ENCODE data around the gene SEC14L6.
A peak's percentile ranks its signal among the peaks of the same experiment; 100 is the strongest.

Gene SEC14L6

DNA sequence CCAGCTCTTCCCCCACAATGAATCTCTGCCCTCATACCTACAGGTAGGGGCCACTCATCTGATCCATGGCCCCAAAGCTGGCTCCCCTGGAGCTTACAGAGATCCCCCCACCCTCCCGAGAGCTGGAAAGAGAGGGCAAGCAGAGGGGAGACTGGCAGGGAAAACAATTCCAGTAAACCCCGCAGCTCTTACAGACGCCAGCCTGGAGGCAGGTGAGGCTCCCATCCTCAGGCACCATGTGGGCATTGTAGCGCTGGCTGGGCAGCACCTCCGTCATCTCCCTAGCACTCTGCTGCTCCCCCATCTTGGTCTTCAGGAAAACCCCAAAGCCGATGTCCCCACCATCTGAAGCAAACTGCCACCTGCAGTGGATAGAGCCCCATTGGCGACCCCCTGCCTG is 55.2 kb downstream of the SEC14L6 start:
- no peak for DNase-seq

DNA sequence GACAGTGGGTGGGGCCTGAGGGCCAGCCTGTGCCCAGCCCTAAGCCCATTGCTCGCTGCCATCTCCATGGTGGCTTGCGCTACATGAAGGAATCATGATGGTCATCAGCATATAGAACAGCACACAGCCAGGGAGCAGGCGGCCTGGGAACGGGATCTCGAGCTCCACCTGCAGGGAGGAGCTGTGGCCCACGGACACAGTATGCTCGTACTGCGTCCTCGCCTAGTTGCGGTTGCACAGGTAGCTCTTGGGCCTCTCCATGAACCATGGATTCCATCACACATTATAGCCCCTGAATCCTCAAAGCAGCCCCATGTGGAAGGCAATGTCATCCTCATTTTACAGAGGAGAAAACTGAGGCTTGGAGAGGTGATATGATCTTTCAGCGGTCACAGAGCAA is 56.1 kb downstream of the SEC14L6 start:
- DNase-seq: no peak

DNA sequence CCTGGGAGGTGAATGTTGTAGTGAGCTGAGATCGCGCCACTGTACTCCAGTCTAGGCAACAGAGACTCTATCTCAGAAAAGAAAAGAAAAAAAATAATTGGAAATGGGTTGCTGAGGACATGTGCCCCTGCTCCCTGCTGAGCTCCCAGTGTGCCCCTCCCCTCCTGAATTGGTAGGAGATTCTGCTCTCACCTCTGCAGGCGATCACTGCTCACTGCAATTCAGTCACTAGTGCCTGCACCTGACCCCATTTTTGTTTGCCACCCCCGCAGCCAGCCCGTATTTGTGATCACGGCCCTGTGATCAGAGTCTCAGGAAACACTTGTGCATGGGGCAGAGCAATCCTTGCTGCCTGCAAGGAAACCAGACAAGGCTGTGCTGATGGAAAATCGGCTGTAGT is 58.4 kb downstream of the SEC14L6 start:
- DNase-seq: no peak

DNA sequence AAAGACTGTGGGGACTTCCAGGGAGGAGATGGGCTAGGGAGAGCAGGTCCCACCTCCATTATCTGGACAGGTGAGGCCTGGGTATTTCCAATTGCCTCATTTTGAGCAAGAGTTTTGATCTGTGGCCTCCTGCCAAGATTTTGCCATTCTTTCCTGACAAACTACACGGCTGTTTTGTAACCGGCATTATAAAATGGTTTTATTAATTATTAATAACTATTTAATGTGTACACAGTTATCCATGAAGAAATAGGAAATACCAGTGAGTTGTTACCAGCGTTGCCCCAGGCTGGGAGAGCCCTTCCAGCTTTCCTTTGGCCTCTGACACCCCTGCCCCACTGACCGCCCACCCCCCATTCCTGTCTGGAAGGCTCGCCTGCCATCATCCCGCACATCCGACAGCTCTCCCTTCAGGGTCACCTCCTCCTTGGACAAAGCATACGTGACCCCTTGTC is 59.9 kb downstream of the SEC14L6 start:
- DNase-seq: no peak

DNA sequence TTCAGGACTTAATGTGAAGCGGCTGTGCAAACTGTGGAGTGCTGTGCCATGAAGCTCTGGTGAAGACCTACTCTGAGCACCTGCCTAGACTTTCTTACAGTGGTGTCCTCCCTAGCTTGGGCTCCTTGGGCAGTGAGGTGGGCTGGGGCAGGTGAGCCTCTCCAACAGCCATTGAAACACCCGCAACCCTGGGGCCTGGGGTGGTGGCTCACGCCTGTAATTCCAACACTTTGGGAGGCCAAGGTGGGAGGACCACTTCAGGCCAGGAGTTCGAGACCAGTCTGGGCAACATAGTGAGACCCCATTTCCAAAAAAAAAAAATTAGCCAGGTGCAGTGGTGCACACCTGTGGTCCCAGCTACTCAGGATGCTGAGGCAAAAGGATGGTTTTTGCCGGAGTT is 60.4 kb downstream of the SEC14L6 start:
- no peak for DNase-seq

DNA sequence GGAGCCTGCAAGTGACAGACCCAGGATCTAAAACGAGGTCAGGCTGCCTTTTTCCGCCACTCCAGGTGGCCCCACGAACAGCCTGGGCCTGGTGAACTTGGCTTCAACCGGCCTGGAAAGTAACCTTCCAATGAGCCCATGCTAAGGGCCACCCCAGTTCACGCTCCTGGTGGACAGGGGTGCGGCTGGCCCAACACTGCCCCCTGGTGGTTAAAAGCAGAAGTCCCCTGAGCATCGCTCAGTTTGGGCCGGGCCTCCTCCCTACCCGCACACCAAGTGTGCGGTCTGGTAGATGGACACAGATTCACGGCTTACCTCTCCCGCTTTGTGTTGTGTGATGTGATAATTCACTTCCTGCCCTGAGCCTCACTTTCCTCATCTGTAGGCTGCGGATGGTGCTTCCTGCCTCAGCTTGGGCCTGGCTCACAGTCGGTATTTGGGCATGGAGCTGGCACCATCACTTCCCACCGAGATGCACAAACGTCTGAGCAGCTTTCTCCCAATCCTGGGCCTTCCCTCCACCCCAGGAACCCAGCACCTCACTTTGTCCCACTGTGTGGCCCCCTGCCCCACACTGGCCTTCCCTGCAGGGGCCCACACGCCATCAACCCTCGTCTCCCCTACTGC is 61.1 kb downstream of the SEC14L6 start:
- DNase-seq: peak; percentile 84

DNA sequence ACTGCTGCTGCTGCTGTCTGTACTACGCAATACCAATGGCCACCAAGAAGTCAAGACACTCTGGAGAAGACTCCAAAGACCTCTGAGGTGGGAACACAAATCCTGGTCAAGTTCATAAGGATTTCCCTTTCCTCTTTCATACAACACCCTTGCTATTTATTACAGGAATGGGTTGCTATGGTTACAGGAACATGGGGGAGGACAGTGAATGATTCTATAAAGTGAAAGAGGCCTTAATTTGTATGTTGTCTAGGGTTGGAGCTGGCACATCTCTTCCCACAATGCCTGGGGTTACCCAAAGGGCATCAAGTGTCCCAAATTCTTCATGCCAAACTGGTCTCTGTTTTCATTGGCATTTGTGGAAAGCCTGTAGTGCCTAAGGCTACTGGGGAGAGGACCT is 63.4 kb downstream of the SEC14L6 start:
- DNase-seq: no peak

DNA sequence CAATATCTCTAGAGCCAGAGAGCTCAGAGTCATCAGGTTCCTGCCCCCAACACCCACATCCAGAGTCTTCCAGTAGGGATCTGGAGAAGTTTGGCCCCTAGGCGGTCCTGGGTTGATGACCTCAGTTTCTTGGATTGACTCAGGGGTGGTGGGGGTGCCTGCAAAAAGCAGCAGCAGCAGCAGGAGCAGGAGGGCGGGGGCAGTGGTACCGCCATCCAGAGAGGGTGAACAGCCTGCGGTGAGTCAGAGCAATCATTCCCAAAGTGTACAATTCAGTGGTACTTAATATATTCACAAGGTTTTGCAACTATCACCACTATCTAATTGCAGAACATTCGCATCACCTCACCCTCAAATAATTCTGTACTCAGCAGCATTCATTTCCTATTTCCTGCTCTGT is 64.8 kb downstream of the SEC14L6 start:
- DNase-seq: no peak

DNA sequence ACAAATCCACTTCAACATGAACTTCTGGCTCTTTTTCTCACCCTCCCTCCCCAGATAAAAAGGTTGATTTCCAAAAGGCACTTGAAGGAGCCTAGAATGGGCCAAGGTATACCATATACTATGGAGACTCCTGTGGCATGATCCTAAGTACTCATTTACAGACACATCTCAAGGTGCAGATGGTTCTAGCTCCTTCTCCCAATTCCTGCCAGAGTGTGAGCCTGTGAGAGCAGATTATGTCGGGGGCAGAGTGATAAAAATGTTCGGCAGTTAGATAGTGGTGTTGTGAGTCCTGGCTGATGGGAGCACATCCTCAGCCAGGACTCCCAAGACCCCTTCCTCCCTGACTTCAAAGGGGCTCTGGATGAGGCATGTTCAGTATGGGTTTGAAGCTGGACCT is 66.6 kb downstream of the SEC14L6 start:
- peak; percentile 63 for DNase-seq

DNA sequence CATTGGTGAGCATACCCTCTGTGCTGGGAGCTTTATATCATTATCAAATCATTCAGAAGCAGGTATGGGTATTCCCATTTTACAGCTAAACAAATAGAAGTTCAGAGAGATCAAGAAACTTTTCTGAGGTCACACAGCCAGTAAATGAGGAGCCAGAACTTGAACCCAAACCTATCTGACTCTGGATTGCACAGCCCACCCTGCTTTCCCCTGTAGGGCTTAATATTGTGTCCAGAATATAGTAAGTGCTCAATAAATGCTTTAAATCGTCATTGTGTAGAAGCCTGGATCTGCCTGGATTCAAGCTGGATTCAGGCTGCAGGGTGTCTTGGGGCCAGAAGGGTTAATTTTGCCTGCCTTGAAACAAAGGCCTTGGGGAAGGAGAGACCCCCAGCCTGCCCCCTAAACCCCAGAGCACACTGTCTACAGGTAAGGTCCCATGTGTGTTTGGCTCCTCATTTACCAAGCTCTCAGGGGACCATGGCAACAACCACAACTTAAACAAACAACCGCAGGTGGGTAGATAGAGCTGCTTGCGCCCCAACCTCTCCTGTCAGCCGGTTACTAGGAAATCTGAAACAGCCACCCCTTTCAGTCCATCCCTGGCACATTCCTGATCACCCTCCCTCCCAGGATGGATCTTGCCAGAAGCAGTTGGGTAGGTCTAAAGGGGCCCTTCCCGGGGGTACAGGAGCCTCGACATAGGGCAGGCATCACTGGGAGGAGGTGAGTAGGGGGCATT is 71.7 kb downstream of the SEC14L6 start:
- no peak for DNase-seq

DNA sequence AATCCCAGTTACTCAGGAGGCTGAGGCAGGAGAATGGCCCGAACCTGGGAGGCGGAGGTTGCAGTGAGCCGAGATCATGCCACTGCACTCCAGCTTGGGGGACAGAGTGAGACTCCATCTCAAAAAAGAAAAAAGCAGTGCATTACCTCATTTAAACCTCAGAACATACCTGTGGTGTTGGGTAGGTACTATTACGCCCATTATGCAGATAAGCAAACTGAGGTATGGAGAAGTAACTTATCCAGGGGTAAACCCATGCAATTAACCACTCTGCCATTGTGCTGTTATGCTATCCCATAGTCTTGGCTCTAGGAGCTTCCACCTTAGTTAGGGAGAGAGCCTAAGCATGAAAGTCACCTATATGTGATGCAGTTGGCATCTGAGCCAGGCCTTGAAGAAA is 72.4 kb downstream of the SEC14L6 start:
- no peak for DNase-seq

DNA sequence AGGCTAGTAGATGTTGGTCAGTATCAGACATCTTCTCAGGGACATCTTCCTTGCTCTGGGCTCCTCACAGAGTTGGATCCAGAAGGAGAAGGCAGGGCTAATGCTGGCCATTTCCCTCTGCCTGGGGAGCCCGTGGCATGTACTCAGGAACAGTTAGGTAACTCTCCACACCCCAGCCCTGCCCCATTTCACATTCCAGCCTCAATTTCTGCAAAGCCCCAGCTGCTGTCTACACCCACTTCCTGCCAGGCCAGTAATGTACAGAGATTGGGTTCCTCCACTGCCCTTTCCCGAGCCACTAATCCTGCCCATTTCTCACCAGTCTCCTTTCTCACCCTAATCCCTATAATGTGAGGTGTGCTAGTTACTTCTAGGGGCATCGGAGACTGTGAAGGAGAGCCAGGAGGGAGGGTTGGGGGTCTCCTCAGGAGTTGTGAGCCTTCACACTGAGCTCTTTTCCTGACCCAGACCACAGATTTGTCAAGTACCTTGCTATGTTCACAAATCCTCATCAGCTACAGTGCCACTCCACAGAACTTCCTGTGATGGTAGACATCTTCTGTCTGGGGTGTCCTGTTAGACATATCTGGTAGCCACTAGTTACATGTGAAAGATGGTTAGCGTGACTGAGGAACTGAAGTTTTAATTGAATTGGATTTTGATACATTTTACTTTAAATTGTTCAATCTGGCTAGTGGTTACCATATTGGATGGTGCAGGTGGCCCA is 73.4 kb downstream of the SEC14L6 start:
- no peak for DNase-seq
